GM23338 (cell line): ENCODE results near the gene MRPS34. TPM values are rescaled to one million over a fixed set of nuclear protein-coding genes. Genes with fewer than 3 reads are reported as not detected.

Experiments used
- ATAC-seq: fragments of 200-7000 bp; cut with Tn5 transposase; 3 replicates; pipeline ENCODE4 v1.9.1; 2020
- DNase-seq: peaks from one replicate; pipeline ENCODE4 v3.0.0-alpha.2; 2015; ENCODE audit warnings: low spot score
- H2AFZ ChIP-seq: fragments of 200-600 bp; sonication (generic); 2 replicates; pipeline ENCODE4 v1.8.0; 2016; ENCODE audit warnings: antibody characterized with exemption, mild to moderate bottlenecking, moderate library complexity
- H3F3A ChIP-seq: fragments of 200-600 bp; sonication (generic); replicated peaks from 2 replicates; pipeline ENCODE4 v1.8.0; 2017; ENCODE audit warnings: antibody characterized with exemption, mixed run types, low read depth
- H3K27ac ChIP-seq: fragments of 200-600 bp; sonication (generic); 2 replicates; pipeline ENCODE4 v1.6.1; 2016; ENCODE audit warnings: low read depth
- H3K27me3 ChIP-seq: fragments of 200-600 bp; sonication (generic); 2 replicates; pipeline ENCODE4 v1.8.0; 2016; ENCODE audit warnings: mild to moderate bottlenecking, mixed run types, moderate library complexity; ENCODE audit not compliant: insufficient read depth
- H3K36me3 ChIP-seq: fragments of 200-600 bp; sonication (generic); 2 replicates; pipeline ENCODE4 v1.8.0; 2016; ENCODE audit warnings: mild to moderate bottlenecking; ENCODE audit not compliant: insufficient read depth
- H3K4me1 ChIP-seq: fragments of 200-600 bp; sonication (generic); 2 replicates; pipeline ENCODE4 v1.8.0; 2016; ENCODE audit warnings: mild to moderate bottlenecking, moderate library complexity; ENCODE audit not compliant: insufficient read depth
- H3K4me2 ChIP-seq: fragments of 200-600 bp; sonication (generic); 2 replicates; pipeline ENCODE4 v1.7.1; 2017; ENCODE audit warnings: mixed run types
- H3K4me3 ChIP-seq: fragments of 200-600 bp; sonication (generic); 2 replicates; pipeline ENCODE4 v1.6.1; 2016; ENCODE audit warnings: mixed run types
- H3K79me2 ChIP-seq: fragments of 200-600 bp; sonication (generic); replicated peaks from 2 replicates; pipeline ENCODE4 v1.8.0; 2017; ENCODE audit warnings: mild to moderate bottlenecking; ENCODE audit not compliant: insufficient read depth
- H3K9me2 ChIP-seq: fragments of 200-600 bp; sonication (generic); 2 replicates; pipeline ENCODE4 v1.8.0; 2017; ENCODE audit not compliant: insufficient read depth
- H4K20me1 ChIP-seq: fragments of 200-600 bp; sonication (generic); replicated peaks from 2 replicates; pipeline ENCODE4 v1.8.0; 2017; ENCODE audit warnings: mild to moderate bottlenecking; ENCODE audit not compliant: insufficient read depth
- H3K27ac Mint-ChIP-seq: 2 replicates; pipeline ENCODE4 v1.8.0; 2020; ENCODE audit warnings: inconsistent platforms, mild to moderate bottlenecking, moderate library complexity, mixed read lengths
- H3K27me3 Mint-ChIP-seq: 3 replicates; pipeline ENCODE4 v1.8.0; 2022; ENCODE audit warnings: low read depth, mild to moderate bottlenecking, moderate library complexity, mixed read lengths, inconsistent platforms; ENCODE audit not compliant: insufficient read depth, poor library complexity
- H3K36me3 Mint-ChIP-seq: 3 replicates; pipeline ENCODE4 v1.8.0; 2021; ENCODE audit warnings: low read depth, mild to moderate bottlenecking, inconsistent platforms, moderate library complexity, mixed read lengths
- H3K4me1 Mint-ChIP-seq: 3 replicates; pipeline ENCODE4 v1.8.0; 2020; ENCODE audit warnings: mild to moderate bottlenecking, inconsistent platforms, mixed read lengths
- H3K4me3 Mint-ChIP-seq: 3 replicates; pipeline ENCODE4 v1.8.0; 2021; ENCODE audit warnings: moderate library complexity, mild to moderate bottlenecking, inconsistent platforms, mixed read lengths
- H3K9me3 Mint-ChIP-seq: 3 replicates; pipeline ENCODE4 v1.8.0; 2020; ENCODE audit warnings: moderate library complexity, mild to moderate bottlenecking, inconsistent platforms, mixed read lengths
- EZH2 ChIP-seq: fragments of 200-600 bp; sonication (generic); IDR thresholded peaks from one replicate; pipeline ENCODE4 v1.8.0; 2017; ENCODE audit warnings: antibody characterized with exemption, mild to moderate bottlenecking, low read depth; ENCODE audit not compliant: unreplicated experiment
- EZH2phosphoT487 ChIP-seq: fragments of 200-600 bp; sonication (generic); IDR thresholded peaks from one replicate; pipeline ENCODE4 v1.8.1; 2018; ENCODE audit warnings: antibody characterized with exemption; ENCODE audit not compliant: unreplicated experiment
- JUNB ChIP-seq: IDR thresholded peaks from one replicate; pipeline ENCODE4 v1.6.1; 2016; ENCODE audit warnings: antibody characterized with exemption; ENCODE audit not compliant: unreplicated experiment
- POLR2AphosphoS5 ChIP-seq: IDR thresholded peaks from 2 replicates; pipeline ENCODE4 v1.6.1; 2016; ENCODE audit warnings: antibody characterized with exemption, low read depth
- STAT1 ChIP-seq: IDR thresholded peaks from one replicate; pipeline ENCODE4 v1.6.1; 2016; ENCODE audit warnings: antibody characterized with exemption; ENCODE audit not compliant: unreplicated experiment
- polyA plus RNA-seq: library from polyadenylated mRNA; unstranded; fragments of >200 nt; fragmentation: Nextera tagmentation; extraction: Ambion mirVana; gene quantifications from 2 replicates; pipeline ENCODE4 v1.2.1, GENCODE V29; 2016
- total RNA-seq: library from RNA; depleted of rRNA; stranded (reverse); fragments of >200 nt; shearing (Covaris generic); gene quantifications from 2 replicates; pipeline ENCODE4 v1.2.3, GENCODE V29; 2014
- TF ChIP-seq, protein P1 (sequence below): IDR thresholded peaks from one replicate; pipeline ENCODE4 v1.6.1; 2018; ENCODE audit warnings: antibody characterized with exemption; ENCODE audit not compliant: unreplicated experiment
- TF ChIP-seq, protein P2 (sequence below): IDR thresholded peaks from 2 replicates; pipeline ENCODE4 v1.6.1; 2016; ENCODE audit warnings: antibody characterized with exemption

Gene MRPS34
- total and polyA plus RNA-seq, 2 experiments from 2014 or later: 248 to 391 TPM

GRCh38 chr16:1766701-1767100 is 6.2 kb downstream of the MRPS34 start (continued):
- TF ChIP-seq, protein P1, sequence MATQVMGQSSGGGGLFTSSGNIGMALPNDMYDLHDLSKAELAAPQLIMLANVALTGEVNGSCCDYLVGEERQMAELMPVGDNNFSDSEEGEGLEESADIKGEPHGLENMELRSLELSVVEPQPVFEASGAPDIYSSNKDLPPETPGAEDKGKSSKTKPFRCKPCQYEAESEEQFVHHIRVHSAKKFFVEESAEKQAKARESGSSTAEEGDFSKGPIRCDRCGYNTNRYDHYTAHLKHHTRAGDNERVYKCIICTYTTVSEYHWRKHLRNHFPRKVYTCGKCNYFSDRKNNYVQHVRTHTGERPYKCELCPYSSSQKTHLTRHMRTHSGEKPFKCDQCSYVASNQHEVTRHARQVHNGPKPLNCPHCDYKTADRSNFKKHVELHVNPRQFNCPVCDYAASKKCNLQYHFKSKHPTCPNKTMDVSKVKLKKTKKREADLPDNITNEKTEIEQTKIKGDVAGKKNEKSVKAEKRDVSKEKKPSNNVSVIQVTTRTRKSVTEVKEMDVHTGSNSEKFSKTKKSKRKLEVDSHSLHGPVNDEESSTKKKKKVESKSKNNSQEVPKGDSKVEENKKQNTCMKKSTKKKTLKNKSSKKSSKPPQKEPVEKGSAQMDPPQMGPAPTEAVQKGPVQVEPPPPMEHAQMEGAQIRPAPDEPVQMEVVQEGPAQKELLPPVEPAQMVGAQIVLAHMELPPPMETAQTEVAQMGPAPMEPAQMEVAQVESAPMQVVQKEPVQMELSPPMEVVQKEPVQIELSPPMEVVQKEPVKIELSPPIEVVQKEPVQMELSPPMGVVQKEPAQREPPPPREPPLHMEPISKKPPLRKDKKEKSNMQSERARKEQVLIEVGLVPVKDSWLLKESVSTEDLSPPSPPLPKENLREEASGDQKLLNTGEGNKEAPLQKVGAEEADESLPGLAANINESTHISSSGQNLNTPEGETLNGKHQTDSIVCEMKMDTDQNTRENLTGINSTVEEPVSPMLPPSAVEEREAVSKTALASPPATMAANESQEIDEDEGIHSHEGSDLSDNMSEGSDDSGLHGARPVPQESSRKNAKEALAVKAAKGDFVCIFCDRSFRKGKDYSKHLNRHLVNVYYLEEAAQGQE: no peak

DNA sequence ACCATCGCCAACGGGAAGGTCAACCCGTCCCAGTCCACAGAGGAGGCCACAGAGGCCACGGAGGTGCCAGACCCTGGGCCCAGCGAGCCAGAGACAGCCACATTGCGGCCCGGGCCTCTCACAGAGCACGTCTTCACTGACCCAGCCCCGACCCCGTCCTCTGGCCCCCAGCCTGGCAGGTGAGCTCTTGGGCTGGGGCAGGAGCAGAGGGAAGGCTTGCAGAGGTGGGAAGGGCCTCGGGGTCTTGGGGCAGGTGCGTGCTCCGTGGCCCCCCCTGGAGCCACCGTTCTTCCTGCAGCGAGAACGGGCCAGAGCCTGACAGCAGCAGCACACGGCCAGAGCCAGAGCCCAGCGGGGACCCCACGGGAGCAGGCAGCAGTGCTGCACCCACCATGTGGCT is 6.7 kb downstream of the MRPS34 start:
- Mint-ChIP-seq H3K9me3 (no peaks in the 10 kb centered on the region), H3K36me3 (peaks cover 16% of the 10 kb centered on the region; the same call in 2 of the 3 replicates), H3K4me1 (peaks cover 5% of the 10 kb centered on the region), H3K27ac (no peak overlapping the region), H3K27me3 (peaks cover 16% of the 10 kb centered on the region), H3K4me3 (no peak overlapping the region)
- H3K36me3 ChIP-seq: no peaks in the 10 kb centered on the region
- no peak overlapping the region for H2AFZ ChIP-seq
- H3K79me2 ChIP-seq: no peaks in the 10 kb centered on the region
- H3K27me3 ChIP-seq: no peaks in the 10 kb centered on the region
- no peaks in the 10 kb centered on the region; the same call in 1 of the 2 replicates for H4K20me1 ChIP-seq
- H3K4me1 ChIP-seq: peaks cover 4% of the 10 kb centered on the region
- TF ChIP-seq EZH2phosphoT487: no peak
- TF ChIP-seq JUNB: no peak
- no peak for TF ChIP-seq POLR2AphosphoS5
- TF ChIP-seq, protein P1: no peak
- TF ChIP-seq EZH2: no peak
- TF ChIP-seq, protein P2, sequence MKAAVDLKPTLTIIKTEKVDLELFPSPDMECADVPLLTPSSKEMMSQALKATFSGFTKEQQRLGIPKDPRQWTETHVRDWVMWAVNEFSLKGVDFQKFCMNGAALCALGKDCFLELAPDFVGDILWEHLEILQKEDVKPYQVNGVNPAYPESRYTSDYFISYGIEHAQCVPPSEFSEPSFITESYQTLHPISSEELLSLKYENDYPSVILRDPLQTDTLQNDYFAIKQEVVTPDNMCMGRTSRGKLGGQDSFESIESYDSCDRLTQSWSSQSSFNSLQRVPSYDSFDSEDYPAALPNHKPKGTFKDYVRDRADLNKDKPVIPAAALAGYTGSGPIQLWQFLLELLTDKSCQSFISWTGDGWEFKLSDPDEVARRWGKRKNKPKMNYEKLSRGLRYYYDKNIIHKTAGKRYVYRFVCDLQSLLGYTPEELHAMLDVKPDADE: no peak
- no peak for TF ChIP-seq STAT1
- no peak overlapping the region for H3K27ac ChIP-seq
- H3F3A ChIP-seq: peaks cover 8% of the 10 kb centered on the region; the same call in 1 of the 2 replicates
- H3K9me2 ChIP-seq: no peaks in the 10 kb centered on the region
- DNase-seq (no peak), ATAC-seq (no peak)
- H3K4me3 ChIP-seq: no peak overlapping the region
- no peak overlapping the region for H3K4me2 ChIP-seq
